ENCODE data around the gene TRHDE. TPM values are rescaled to one million over a fixed set of nuclear protein-coding genes. Genes with fewer than 3 reads are reported as not detected.
"Not testable (repeated sequence)": the region's sequence is repeated elsewhere in the genome, so short reads cannot be mapped to it uniquely, and the experiment has no call there.

TRHDE gene
- total RNA-seq, 2 donors from 2014 or later: 10.9 to 73.2 TPM

- H3K36me3 ChIP-seq (replicated peaks in 1 of 2; ENCODE audit: insufficient read depth in 1 of 2, low read depth in 2 of 2): no peaks in the 10 kb centered on the region
- H3K9me3 ChIP-seq: no peaks in the 10 kb centered on the region
- H3K27me3 ChIP-seq: no peaks in the 10 kb centered on the region
- no peak overlapping the region for H3K27ac ChIP-seq
- H3K4me1 ChIP-seq: no peaks in the 10 kb centered on the region
- 86 to 88% methylated on average over 1 of the region's 1 CpG for WGBS, 2 donors
- no peak for TF ChIP-seq POLR2A (IDR thresholded peaks at IDR 0.05)
- TF ChIP-seq, protein P1, sequence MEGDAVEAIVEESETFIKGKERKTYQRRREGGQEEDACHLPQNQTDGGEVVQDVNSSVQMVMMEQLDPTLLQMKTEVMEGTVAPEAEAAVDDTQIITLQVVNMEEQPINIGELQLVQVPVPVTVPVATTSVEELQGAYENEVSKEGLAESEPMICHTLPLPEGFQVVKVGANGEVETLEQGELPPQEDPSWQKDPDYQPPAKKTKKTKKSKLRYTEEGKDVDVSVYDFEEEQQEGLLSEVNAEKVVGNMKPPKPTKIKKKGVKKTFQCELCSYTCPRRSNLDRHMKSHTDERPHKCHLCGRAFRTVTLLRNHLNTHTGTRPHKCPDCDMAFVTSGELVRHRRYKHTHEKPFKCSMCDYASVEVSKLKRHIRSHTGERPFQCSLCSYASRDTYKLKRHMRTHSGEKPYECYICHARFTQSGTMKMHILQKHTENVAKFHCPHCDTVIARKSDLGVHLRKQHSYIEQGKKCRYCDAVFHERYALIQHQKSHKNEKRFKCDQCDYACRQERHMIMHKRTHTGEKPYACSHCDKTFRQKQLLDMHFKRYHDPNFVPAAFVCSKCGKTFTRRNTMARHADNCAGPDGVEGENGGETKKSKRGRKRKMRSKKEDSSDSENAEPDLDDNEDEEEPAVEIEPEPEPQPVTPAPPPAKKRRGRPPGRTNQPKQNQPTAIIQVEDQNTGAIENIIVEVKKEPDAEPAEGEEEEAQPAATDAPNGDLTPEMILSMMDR (IDR thresholded peaks at IDR 0.05): no peak
- no peak for ATAC-seq
- no peak for DNase-seq
- intact Hi-C loops (cut with DNase I): no loop called here
- H3K4me3 ChIP-seq: no peak overlapping the region
Measured at GRCh38 chr12:72699362-72699761, 427.2 kb downstream of the TRHDE start.

GRCh38 chr12:72712025-72712424 lies 439.9 kb downstream of the TRHDE start:
- H3K9me3 ChIP-seq; H3K4me3 ChIP-seq; H3K27ac ChIP-seq; DNase-seq; H3K36me3 ChIP-seq (replicated peaks in 1 of 2; ENCODE audit: insufficient read depth in 1 of 2, low read depth in 2 of 2); H3K27me3 ChIP-seq; intact Hi-C loops (cut with DNase I); ATAC-seq; H3K4me1 ChIP-seq: not testable (repeated sequence)
- WGBS, 2 donors: 77 to 86% methylated on average over 7 to 11 of the region's 11 CpGs

GRCh38 chr12:72716221-72716620 lies 444.1 kb downstream of the TRHDE start:
- 80 to 86% methylated on average over 2 of the region's 2 CpGs for WGBS, 2 donors
- intact Hi-C loops (cut with DNase I): no loop called here

GRCh38 chr12:72717036-72717435 lies 444.9 kb downstream of the TRHDE start:
- no peak for TF ChIP-seq POLR2A (IDR thresholded peaks at IDR 0.05)
- TF ChIP-seq, protein P1 (IDR thresholded peaks at IDR 0.05): no peak
- Histone ChIP-seq H3K4me3 (no peak overlapping the region), H3K36me3 (replicated peaks in 1 of 2; ENCODE audit: insufficient read depth in 1 of 2, low read depth in 2 of 2) (no peaks in the 10 kb centered on the region), H3K4me1 (no peaks in the 10 kb centered on the region), H3K27me3 (no peaks in the 10 kb centered on the region), H3K9me3 (no peaks in the 10 kb centered on the region), H3K27ac (no peak overlapping the region)
- ATAC-seq: no peak
- 33% methylated on average over 1 of the region's 1 CpG for WGBS, 2 donors
- intact Hi-C loops (cut with DNase I): no loop called here
- no peak for DNase-seq

More at GRCh38 chr12:72716221-72716620, 444.1 kb downstream of the TRHDE start:
- DNase-seq (no peak), ATAC-seq (no peak)
- Histone ChIP-seq H3K4me1 (no peaks in the 10 kb centered on the region), H3K27ac (no peak overlapping the region), H3K27me3 (no peaks in the 10 kb centered on the region), H3K36me3 (replicated peaks in 1 of 2; ENCODE audit: insufficient read depth in 1 of 2, low read depth in 2 of 2) (no peaks in the 10 kb centered on the region), H3K9me3 (no peaks in the 10 kb centered on the region), H3K4me3 (no peak overlapping the region)
- TF ChIP-seq, protein P1 (IDR thresholded peaks at IDR 0.05): no peak
- TF ChIP-seq POLR2A (IDR thresholded peaks at IDR 0.05): no peak
